WTC11 (cell line): ENCODE data around the gene BOD1. TPM values are rescaled to one million over a fixed set of nuclear protein-coding genes. Genes with fewer than 3 reads are reported as not detected.

Source experiments
- ATAC-seq: fragments of 200-7000 bp; cut with Tn5 transposase; 2 replicates; pipeline ENCODE4 v1.10.0; 2021; ENCODE audit warnings: mild to moderate bottlenecking, moderate library complexity
- CTCF ChIA-PET: fragments of 300-600 bp; sonication (Branson Sonifier 250); formaldehyde crosslinking; loops from one replicate; lab custom pipeline; 2021; ENCODE audit warnings: antibody characterized with exemption; lab: Charles Lee
- POLR2A ChIA-PET: fragments of 350-600 bp; sonication (Branson Sonifier 250); formaldehyde crosslinking; loops from one replicate; lab custom pipeline; 2021; ENCODE audit warnings: antibody characterized with exemption; lab: Charles Lee
- DNase-seq: peaks from one replicate; pipeline ENCODE4 v3.0.0; 2021; ENCODE audit warnings: low spot score
- H3K27ac Mint-ChIP-seq: 2 replicates; pipeline ENCODE4 v1.8.0; 2021; ENCODE audit warnings: mixed read lengths
- H3K27me3 Mint-ChIP-seq: 2 replicates; pipeline ENCODE4 v1.8.0; 2021; ENCODE audit warnings: low read depth, mild to moderate bottlenecking, moderate library complexity, mixed read lengths
- H3K36me3 Mint-ChIP-seq: 2 replicates; pipeline ENCODE4 v1.8.0; 2021; ENCODE audit warnings: mixed read lengths
- H3K4me1 Mint-ChIP-seq: 2 replicates; pipeline ENCODE4 v1.8.0; 2022; ENCODE audit warnings: mixed read lengths
- H3K4me3 Mint-ChIP-seq: 2 replicates; pipeline ENCODE4 v1.8.0; 2021; ENCODE audit warnings: mild to moderate bottlenecking, moderate library complexity, mixed read lengths
- H3K9me3 Mint-ChIP-seq: 2 replicates; pipeline ENCODE4 v1.8.0; 2021; ENCODE audit warnings: mixed read lengths
- EMX1 ChIP-seq: fragments of 250-450 bp; sonication (Bioruptor Pico); IDR thresholded peaks from 2 replicates; pipeline ENCODE4 v1.8.0; 2021; ENCODE audit warnings: mild to moderate bottlenecking
- FOXJ3 ChIP-seq: sonication (generic); formaldehyde crosslinking; IDR thresholded peaks from 2 replicates; pipeline ENCODE4 v1.9.0; 2021; ENCODE audit warnings: missing genetic modification reagents, mild to moderate bottlenecking, borderline replicate concordance
- GRHL2 ChIP-seq: fragments of 250-450 bp; sonication (Bioruptor Pico); IDR thresholded peaks from 2 replicates; pipeline ENCODE4 v1.8.0; 2022; ENCODE audit warnings: mild to moderate bottlenecking, moderate library complexity; ENCODE audit not compliant: insufficient replicate concordance, severe bottlenecking
- GTF2I ChIP-seq: fragments of 250-450 bp; sonication (Bioruptor Pico); conservative IDR thresholded peaks from 2 replicates; pipeline ENCODE4 v1.4.0; 2021; ENCODE audit warnings: mild to moderate bottlenecking
- KAT7 ChIP-seq: sonication (generic); formaldehyde crosslinking; IDR thresholded peaks from 2 replicates; pipeline ENCODE4 v1.8.1; 2023; ENCODE audit warnings: missing genetic modification reagents, mild to moderate bottlenecking, borderline replicate concordance
- MXD4 ChIP-seq: fragments of 250-450 bp; sonication (Bioruptor Pico); IDR thresholded peaks from 2 replicates; pipeline ENCODE4 v1.8.0; 2021; ENCODE audit warnings: mild to moderate bottlenecking, moderate library complexity, borderline replicate concordance
- OVOL2 ChIP-seq: fragments of 250-450 bp; sonication (Bioruptor Pico); IDR thresholded peaks from 2 replicates; pipeline ENCODE4 v1.9.0; 2021; ENCODE audit warnings: mild to moderate bottlenecking, borderline replicate concordance
- PRDM15 ChIP-seq: sonication (generic); formaldehyde crosslinking; IDR thresholded peaks from 2 replicates; pipeline ENCODE4 v1.8.0; 2022; ENCODE audit warnings: missing genetic modification reagents
- PREB ChIP-seq: sonication (generic); formaldehyde crosslinking; IDR thresholded peaks from 2 replicates; pipeline ENCODE4 v1.8.1; 2022; ENCODE audit warnings: mild to moderate bottlenecking, missing genetic modification reagents, moderate library complexity, borderline replicate concordance
- TCF7 ChIP-seq: sonication (generic); formaldehyde crosslinking; IDR thresholded peaks from 2 replicates; pipeline ENCODE4 v1.8.0; 2022; ENCODE audit warnings: mild to moderate bottlenecking, low read depth, missing genetic modification reagents, moderate library complexity
- USF1 ChIP-seq: sonication (generic); formaldehyde crosslinking; IDR thresholded peaks from 2 replicates; pipeline ENCODE4 v1.8.0; 2022; ENCODE audit warnings: mild to moderate bottlenecking, missing genetic modification reagents
- ZNF121 ChIP-seq: sonication (generic); formaldehyde crosslinking; IDR thresholded peaks from 2 replicates; pipeline ENCODE4 v1.8.0; 2023; ENCODE audit warnings: missing genetic modification reagents
- ZNF512 ChIP-seq: sonication (generic); formaldehyde crosslinking; IDR thresholded peaks from 2 replicates; pipeline ENCODE4 v1.8.1; 2022; ENCODE audit warnings: missing genetic modification reagents, borderline replicate concordance
- ZSCAN18 ChIP-seq: fragments of 250-450 bp; sonication (Bioruptor Pico); IDR thresholded peaks from 2 replicates; pipeline ENCODE4 v2.1.2; 2022; ENCODE audit warnings: mild to moderate bottlenecking, moderate library complexity
- total RNA-seq: library from RNA; stranded (reverse); gene quantifications from 3 replicates; pipeline ENCODE4 v1.2.3, GENCODE V29; 2021

BOD1 gene
- total RNA-seq, 1 experiment from 2014 or later = 120 TPM

GRCh38 chr5:173563246-173563645 is 53.2 kb downstream of the BOD1 start:
- POLR2A ChIA-PET = no interaction called here
- ATAC-seq (no peak), DNase-seq (no peak)
- Mint-ChIP-seq H3K9me3 (peaks cover 38% of the 10 kb centered on the region), H3K4me3 (no peak overlapping the region), H3K36me3 (peaks cover 14% of the 10 kb centered on the region), H3K4me1 (no peaks in the 10 kb centered on the region), H3K27ac (no peak overlapping the region), H3K27me3 (peaks cover 8% of the 10 kb centered on the region)
- CTCF ChIA-PET = no interaction called here
- TF ChIP-seq GTF2I (CRISPR knock-in tag) (no peak), ZNF121 (CRISPR knock-in tag) (no peak), USF1 (CRISPR knock-in tag) (no peak)

- TF ChIP-seq KAT7 (CRISPR knock-in tag) (no peak), TCF7 (CRISPR knock-in tag) (no peak), EMX1 (CRISPR knock-in tag) (no peak), FOXJ3 (CRISPR knock-in tag) (no peak), ZNF512 (no peak), ZSCAN18 (CRISPR knock-in tag) (no peak), PRDM15 (CRISPR knock-in tag) (no peak), MXD4 (no peak), PREB (no peak), OVOL2 (CRISPR knock-in tag) (no peak), GRHL2 (CRISPR knock-in tag) (no peak)
- H3K27ac Mint-ChIP-seq = peak overlapping the region; percentile 23; the same call in 1 of the 2 replicates
Measured at GRCh38 chr5:173562451-173562850, 54.0 kb downstream of the BOD1 start.

More at GRCh38 chr5:173562451-173562850, 54.0 kb downstream of the BOD1 start:
- peaks cover 8% of the 10 kb centered on the region for H3K27me3 Mint-ChIP-seq
- no peak for ATAC-seq
- peaks cover 2% of the 10 kb centered on the region for H3K4me1 Mint-ChIP-seq
- peaks cover 10% of the 10 kb centered on the region for H3K36me3 Mint-ChIP-seq
- ChIA-PET POLR2A (interaction anchor here (0.6 kb wide), 1 partner anchor 758 kb away, joined by 3 read pairs; no protein-coding TSS in a partner anchor), CTCF (no interaction called here)
- peaks cover 31% of the 10 kb centered on the region for H3K9me3 Mint-ChIP-seq
- DNase-seq = no peak
- H3K4me3 Mint-ChIP-seq = no peak overlapping the region
